ENCODE data around the gene SARM1.
"Not testable (repeated sequence)": the region's sequence is repeated elsewhere in the genome, so short reads cannot be mapped to it uniquely, and the experiment has no call there.

The SARM1 gene

DNA sequence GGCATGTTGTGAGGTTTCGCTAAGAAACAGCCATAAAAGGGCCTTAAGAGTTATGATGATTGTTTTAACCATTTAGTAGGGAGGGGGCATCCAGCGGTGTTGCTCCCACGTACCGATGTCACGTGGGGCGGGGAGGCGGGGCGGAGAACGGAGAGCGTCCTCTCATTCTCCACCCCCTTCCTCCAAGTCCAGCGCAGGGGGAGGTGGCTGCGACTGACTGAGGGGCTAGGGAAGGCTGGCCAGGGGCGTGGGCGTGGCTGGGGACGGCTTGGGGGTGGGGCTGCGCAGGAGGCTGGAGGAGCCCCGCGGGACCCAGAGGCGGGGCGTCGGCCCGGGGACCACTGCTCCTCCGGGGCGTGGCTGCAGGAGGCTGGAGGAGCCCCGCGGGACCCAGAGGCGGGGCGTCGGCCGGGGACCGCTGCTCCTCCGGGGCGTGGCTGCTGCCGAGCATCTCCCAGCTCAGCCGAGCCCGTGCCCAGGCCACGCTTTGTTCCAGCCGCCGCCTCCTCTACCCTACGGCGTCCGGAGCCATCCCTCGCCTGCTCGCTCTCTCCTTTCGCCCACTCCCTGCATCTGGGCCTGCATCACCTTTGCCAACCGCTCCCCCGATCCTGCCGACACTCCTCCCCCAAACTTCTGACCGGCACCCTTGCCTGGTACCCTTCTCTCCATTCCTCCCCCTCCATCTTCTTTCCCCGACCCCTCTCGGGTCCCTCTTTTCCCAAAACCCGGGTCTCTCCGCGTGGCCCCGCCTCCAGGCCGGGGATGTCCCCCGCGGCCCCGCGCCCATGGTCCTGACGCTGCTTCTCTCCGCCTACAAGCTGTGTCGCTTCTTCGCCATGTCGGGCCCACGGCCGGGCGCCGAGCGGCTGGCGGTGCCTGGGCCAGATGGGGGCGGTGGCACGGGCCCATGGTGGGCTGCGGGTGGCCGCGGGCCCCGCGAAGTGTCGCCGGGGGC lies at the start of gene SARM1:
TSS of gene SARM1 (plus strand) at position 450 of the 958 bp plus-strand sequence. CDS start at position 789, 339 bp downstream.
- DNase-seq (ENCODE audit: low read depth): peak; percentile 60

- no peak for DNase-seq (ENCODE audit: low read depth)
Measured at GRCh38 chr17:28324267-28324745, 47.2 kb upstream of the SARM1 start.

- DNase-seq (ENCODE audit: low read depth): no peak
Measured at GRCh38 chr17:28324781-28325180, 46.7 kb upstream of the SARM1 start.

DNA sequence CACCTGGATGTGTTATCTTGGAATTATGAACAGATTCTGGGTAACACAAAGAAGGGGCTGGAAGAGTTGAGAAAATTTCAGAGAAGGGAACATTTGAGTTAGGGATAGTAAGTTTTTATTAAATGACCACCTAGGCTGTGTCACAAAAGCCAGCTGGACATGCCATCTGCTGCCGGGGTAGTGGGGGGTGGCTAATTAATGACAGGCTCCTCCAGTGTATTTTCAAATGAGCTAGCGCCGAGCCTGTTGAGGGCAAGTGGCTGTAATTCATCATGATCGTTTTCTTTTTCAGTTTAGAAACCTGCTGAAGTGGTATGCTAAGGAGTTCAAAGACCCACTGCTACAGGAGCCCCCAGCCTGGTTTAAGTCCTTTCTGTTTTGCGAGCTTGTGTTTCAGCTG lies 46.3 kb upstream of the SARM1 start:
- DNase-seq (ENCODE audit: low read depth): no peak

- DNase-seq (ENCODE audit: low read depth): no peak
Measured at GRCh38 chr17:28326114-28326513, 45.4 kb upstream of the SARM1 start.

- DNase-seq (ENCODE audit: low read depth): no peak
Measured at GRCh38 chr17:28327031-28327607, 44.4 kb upstream of the SARM1 start.

DNA sequence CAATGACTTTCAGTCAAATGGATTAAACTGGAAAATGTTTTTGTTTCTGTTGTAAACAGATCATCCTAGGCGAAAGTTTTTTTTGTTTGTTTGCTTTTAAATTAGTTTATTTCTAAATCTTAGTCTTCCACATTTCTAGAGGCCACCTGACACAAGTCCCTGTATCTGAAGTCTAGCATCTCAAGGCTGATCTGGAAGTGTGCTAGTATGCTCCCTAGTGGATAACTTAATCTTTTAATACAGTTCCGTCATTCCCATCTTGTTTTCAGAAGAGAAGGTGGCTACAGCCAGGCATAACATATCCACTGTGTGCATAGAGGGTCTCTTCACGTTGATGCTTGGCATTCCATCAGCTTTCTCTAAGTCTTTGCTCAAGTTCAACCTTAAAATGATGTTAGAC lies 43.8 kb upstream of the SARM1 start:
- DNase-seq (ENCODE audit: low read depth): no peak

GRCh38 chr17:28328325-28328724 lies 43.2 kb upstream of the SARM1 start:
- DNase-seq (ENCODE audit: low read depth): no peak

DNA sequence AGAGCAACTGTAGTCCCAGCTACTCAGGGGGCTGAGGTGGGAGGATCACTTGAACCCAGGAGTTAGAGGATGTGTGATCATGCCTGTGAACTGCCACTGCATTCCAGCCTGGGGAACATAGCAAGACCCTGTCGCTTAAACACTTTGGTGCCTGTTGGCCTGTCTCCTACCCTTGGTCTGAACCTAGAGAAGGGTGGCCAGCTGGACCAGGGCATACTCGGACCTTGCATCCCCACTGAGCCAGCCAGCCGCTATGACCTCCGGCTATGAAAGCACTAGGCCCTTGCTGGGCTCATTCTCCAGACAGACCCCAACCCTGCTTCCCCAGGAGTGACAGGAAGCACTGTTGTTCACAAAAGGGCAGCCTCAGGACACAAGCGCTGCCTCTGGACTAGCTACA lies 40.8 kb upstream of the SARM1 start:
- no peak for DNase-seq (ENCODE audit: low read depth)

GRCh38 chr17:28331891-28332420 lies 39.5 kb upstream of the SARM1 start:
- DNase-seq (ENCODE audit: low read depth): no peak

DNA sequence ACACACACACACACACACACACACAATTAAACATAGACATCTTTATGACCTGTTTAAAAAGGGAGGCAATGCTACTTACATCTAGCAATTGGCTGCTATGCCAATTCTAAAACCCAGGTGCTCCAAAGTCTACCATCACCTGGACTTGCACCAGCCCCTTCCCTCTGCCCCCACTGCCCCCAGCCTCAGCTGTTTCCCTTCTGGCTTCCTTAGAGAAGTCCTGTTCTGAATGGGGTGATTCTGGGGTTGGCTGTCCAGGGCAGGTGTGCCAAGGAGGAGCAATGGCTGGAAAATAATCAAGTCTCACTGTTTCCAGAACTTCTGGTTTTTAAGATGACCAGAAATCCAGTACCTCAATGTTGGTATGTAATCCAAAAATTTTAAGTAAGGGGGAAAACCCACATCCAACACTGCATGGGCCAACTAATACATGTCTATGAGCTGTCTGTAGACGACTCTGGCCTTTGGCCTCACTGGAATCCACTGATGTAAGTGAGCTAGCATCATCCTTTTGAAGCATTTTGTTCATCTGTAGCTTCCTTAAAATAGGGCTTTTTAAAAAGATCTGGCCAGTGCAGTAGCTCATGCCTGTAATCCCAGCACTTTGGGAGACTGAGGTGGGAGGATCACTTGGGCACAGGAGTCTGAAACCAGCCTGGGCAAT lies 38.3 kb upstream of the SARM1 start:
- DNase-seq (ENCODE audit: low read depth): no peak

DNA sequence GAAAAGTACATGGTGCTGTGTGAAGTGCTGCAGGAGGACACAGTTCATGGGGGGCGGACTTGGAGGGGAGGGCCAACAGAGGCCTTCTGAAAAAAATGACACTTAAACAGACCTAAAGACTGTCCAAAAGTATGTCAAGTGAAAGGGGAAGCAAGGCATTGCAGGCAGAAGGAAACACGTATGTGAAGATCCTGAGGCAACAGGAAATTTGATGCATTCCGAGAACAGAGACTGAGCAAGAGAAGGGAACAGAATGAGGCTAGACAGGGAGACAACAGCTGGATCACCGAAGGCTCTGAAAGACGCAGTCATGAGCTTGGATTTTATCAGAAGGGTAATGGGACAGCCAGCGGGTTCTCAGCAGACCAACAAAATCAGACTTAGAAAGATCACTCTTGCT lies 37.3 kb upstream of the SARM1 start:
- no peak for DNase-seq (ENCODE audit: low read depth)

DNA sequence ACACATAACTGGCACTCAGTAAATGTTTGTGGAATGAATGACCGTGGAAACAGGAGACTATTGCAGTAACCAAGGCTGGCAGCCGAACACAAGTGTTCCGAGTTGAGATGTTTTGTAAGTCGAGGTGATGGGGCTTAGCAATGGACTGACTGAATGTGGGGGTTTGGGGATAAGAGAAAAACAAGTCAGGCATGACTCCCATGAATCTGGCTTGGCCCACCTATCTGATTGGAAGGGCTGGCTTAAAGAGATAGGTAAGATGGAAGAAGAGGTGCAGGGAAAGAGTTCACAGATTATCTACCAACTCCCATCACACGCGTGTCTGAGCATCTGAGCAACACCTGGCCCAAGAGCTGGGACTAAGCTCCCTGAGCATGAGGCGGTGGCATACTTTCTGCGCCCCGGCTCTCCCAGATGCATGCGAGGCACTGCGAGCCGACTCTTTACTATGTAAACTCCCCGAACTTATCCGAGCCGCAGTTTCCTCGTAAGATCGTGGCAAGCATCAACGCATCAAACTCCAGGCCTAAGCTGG lies 36.8 kb upstream of the SARM1 start:
- DNase-seq (ENCODE audit: low read depth): no peak

DNA sequence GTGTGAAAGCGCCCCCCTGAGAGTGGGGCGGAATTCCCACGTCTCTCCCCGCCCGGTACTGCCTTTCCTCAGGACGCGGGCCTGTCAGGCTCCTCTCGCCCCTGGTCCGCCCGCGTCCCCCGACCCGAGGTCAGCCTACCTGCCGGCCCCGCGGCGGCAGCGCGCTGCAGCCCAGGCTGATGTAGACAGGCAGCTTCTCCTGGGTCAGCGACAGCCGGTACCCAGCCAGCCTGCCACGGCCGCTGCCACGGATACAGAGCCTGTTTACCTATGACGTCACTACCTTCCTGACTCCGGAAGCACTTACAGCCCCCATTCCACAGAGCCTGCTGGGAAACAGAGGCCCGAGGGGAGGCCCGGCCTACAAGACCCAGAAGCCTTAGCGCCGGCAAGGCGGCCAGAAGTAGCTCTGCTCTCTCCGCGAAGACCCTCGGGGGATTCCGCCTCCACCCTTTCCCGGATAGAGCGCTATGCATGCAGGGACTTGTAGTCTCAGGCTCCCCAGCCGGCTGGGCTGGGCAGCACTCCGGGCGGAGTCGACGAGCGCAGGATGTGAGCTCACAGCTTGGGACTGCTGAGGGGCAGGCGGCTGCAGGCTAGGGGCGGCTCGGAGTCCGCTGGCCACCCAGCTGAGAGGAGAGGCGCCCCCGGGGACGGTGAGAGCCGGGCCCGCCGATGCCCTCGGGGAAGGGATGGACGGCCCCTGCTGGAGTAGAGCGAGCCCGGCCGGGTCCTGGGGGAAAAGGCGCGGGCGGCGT lies 36.1 kb upstream of the SARM1 start, which contains the start of the genes IFT20 and TNFAIP1:
TSS of gene IFT20 (minus strand) at position 272 of the 758 bp plus-strand sequence. CDS start 3,487 bp downstream, outside the sequence.
TSS of gene TNFAIP1 (plus strand) at position 561 of the 758 bp plus-strand sequence. CDS start 3,761 bp downstream, outside the sequence.
- peak; percentile 95 for DNase-seq (ENCODE audit: low read depth)

DNA sequence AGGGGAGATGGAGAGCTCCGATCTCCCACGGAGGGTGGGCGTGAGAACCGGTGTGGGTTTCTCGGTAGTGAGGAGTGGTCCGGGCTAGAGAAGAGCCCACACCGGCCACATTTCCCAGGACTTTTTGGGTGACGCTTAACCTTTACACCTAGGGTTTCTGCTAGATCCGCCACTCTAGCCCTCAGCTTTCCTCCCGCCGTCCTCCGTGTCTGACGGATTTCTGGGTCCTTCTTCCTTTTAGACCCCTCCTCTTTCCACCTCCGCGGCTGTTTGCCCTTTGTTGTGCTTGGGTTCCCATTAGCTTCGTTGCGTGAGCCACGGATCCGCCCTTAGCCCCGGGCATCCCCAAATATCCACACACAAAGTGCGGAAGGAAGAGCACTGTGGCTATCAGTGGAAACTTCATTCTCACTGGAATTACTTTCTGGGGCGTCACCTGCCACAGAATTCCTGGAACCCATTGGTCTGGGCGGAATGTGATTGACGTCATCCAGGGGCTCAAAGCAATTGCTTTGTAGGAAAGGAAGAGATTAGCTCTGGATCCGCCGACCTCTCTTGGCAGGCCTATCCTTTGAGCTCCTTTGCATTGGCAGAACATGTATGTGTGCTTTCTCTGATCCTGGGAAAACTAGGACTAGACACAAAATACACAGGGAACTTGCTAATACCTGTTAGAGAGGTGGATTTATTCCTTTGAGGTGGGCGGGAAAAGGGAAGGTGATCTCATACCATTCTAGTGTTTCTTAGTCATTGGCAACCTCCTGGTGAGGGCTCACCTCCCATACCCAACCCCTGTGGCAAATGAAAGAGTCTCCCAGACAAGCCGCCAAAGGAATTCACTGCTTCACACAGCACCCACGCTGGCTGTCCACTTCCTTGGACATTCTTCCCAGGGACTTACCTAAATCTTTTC lies 35.3 kb upstream of the SARM1 start:
- no peak for DNase-seq (ENCODE audit: low read depth)

GRCh38 chr17:28338056-28338768 lies 33.3 kb upstream of the SARM1 start:
- no peak for DNase-seq (ENCODE audit: low read depth)

DNA sequence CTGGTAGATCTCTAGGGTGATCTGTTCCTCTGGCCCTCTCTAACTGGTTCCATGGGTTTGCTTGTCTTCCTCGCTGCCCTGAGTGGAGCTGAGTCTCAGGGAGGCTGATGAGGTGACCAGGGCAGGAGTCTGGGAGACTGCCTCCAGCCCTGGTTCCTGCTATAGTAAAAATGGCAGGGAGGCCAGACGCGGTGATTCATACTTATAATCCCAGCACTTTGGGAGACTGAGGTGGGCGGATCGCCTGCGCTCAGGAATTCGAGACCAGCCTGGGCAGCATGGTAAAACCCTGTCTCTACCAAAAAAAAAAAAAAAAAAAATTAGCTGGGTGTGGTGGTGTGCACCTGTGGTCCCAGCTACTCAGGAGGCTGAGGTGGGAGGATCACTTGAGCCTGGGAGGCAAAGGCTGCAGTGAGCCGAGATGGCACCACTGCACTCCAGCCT lies 32.7 kb upstream of the SARM1 start:
- not testable (repeated sequence) for DNase-seq (ENCODE audit: low read depth)

GRCh38 chr17:28339431-28339830 lies 32.1 kb upstream of the SARM1 start:
- DNase-seq (ENCODE audit: low read depth): no peak

DNA sequence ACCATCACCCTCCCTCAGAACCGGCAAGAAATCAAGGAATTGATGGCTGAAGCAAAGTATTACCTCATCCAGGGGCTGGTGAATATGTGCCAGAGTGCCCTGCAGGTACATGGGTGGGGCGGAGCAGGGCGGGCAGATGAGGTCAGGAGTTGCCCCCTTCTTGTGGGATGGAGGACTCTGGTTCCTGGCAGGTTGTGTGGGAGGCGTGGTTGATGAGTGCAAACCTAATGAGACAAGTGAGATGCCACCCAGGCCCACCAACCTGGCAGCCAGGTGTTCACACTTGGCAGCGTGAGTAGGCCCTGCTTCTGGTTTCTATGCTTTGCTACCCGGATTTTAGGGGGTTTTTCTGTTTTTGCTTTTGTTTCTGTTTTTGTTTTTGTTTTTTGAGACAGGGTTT lies 31.1 kb upstream of the SARM1 start:
- no peak for DNase-seq (ENCODE audit: low read depth)
